Measurements from ENCODE around the gene FAAH.

Gene FAAH

GRCh38 chr1:46412893-46413595, 18.9 kb downstream of the FAAH start:
- in situ Hi-C loops (cut with HindIII; ENCODE audit: low pct_ligation_motif_present, low pct_unique_long_range_greater_than_20kb, low sequenced_read_pairs), result no loop called here
- DNase-seq, result no peak

- DNase-seq, result no peak
- in situ Hi-C loops (cut with HindIII; ENCODE audit: low pct_ligation_motif_present, low pct_unique_long_range_greater_than_20kb, low sequenced_read_pairs), result no loop called here
These were observed 19.5 kb downstream of the FAAH start for GRCh38 chr1:46413596-46413985.

GRCh38 chr1:46415514-46415913, 21.4 kb downstream of the FAAH start:
- DNase-seq, result no peak
- in situ Hi-C loops (cut with HindIII; ENCODE audit: low pct_ligation_motif_present, low pct_unique_long_range_greater_than_20kb, low sequenced_read_pairs), result no loop called here

GRCh38 chr1:46418976-46419375, 24.9 kb downstream of the FAAH start:
- in situ Hi-C loops (cut with HindIII; ENCODE audit: low pct_ligation_motif_present, low pct_unique_long_range_greater_than_20kb, low sequenced_read_pairs), result no loop called here
- no peak for DNase-seq

- in situ Hi-C loops (cut with HindIII; ENCODE audit: low pct_ligation_motif_present, low pct_unique_long_range_greater_than_20kb, low sequenced_read_pairs), result no loop called here
These were observed 26.4 kb downstream of the FAAH start for GRCh38 chr1:46420533-46420915.

GRCh38 chr1:46421739-46422138, 27.6 kb downstream of the FAAH start:
- in situ Hi-C loops (cut with HindIII; ENCODE audit: low pct_ligation_motif_present, low pct_unique_long_range_greater_than_20kb, low sequenced_read_pairs), result no loop called here
- no peak for DNase-seq

More at GRCh38 chr1:46420533-46420915, 26.4 kb downstream of the FAAH start:
- no peak for DNase-seq

- in situ Hi-C loops (cut with HindIII; ENCODE audit: low pct_ligation_motif_present, low pct_unique_long_range_greater_than_20kb, low sequenced_read_pairs), result no loop called here
- DNase-seq, result no peak
These were observed 28.2 kb downstream of the FAAH start for GRCh38 chr1:46422261-46422871.

GRCh38 chr1:46423574-46424240, 29.6 kb downstream of the FAAH start:
- in situ Hi-C loops (cut with HindIII; ENCODE audit: low pct_ligation_motif_present, low pct_unique_long_range_greater_than_20kb, low sequenced_read_pairs), result no loop called here
- DNase-seq, result no peak

GRCh38 chr1:46424730-46425129, 30.6 kb downstream of the FAAH start:
- in situ Hi-C loops (cut with HindIII; ENCODE audit: low pct_ligation_motif_present, low pct_unique_long_range_greater_than_20kb, low sequenced_read_pairs), result no loop called here

GRCh38 chr1:46425726-46426125, 31.6 kb downstream of the FAAH start:
- no peak for DNase-seq
- in situ Hi-C loops (cut with HindIII; ENCODE audit: low pct_ligation_motif_present, low pct_unique_long_range_greater_than_20kb, low sequenced_read_pairs), result no loop called here

More at GRCh38 chr1:46424730-46425129, 30.6 kb downstream of the FAAH start:
- no peak for DNase-seq

GRCh38 chr1:46427541-46427940, 33.4 kb downstream of the FAAH start:
- in situ Hi-C loops (cut with HindIII; ENCODE audit: low pct_ligation_motif_present, low pct_unique_long_range_greater_than_20kb, low sequenced_read_pairs), result no loop called here

GRCh38 chr1:46429436-46429835, 35.3 kb downstream of the FAAH start:
- in situ Hi-C loops (cut with HindIII; ENCODE audit: low pct_ligation_motif_present, low pct_unique_long_range_greater_than_20kb, low sequenced_read_pairs), result no loop called here
- no peak for DNase-seq

More at GRCh38 chr1:46427541-46427940, 33.4 kb downstream of the FAAH start:
- no peak for DNase-seq

GRCh38 chr1:46431695-46432094, 37.6 kb downstream of the FAAH start:
- in situ Hi-C loops (cut with HindIII; ENCODE audit: low pct_ligation_motif_present, low pct_unique_long_range_greater_than_20kb, low sequenced_read_pairs), result no loop called here
- no peak for DNase-seq

GRCh38 chr1:46432781-46433327, 38.7 kb downstream of the FAAH start:
- no peak for DNase-seq
- in situ Hi-C loops (cut with HindIII; ENCODE audit: low pct_ligation_motif_present, low pct_unique_long_range_greater_than_20kb, low sequenced_read_pairs), result no loop called here

- DNase-seq, result no peak
- in situ Hi-C loops (cut with HindIII; ENCODE audit: low pct_ligation_motif_present, low pct_unique_long_range_greater_than_20kb, low sequenced_read_pairs), result no loop called here
These were observed 40.2 kb downstream of the FAAH start for GRCh38 chr1:46434358-46434757.

- DNase-seq, result no peak
- in situ Hi-C loops (cut with HindIII; ENCODE audit: low pct_ligation_motif_present, low pct_unique_long_range_greater_than_20kb, low sequenced_read_pairs), result no loop called here
These were observed 42.7 kb downstream of the FAAH start for GRCh38 chr1:46436844-46437243.

GRCh38 chr1:46437723-46438122, 43.6 kb downstream of the FAAH start:
- in situ Hi-C loops (cut with HindIII; ENCODE audit: low pct_ligation_motif_present, low pct_unique_long_range_greater_than_20kb, low sequenced_read_pairs), result no loop called here
- DNase-seq, result no peak

GRCh38 chr1:46438346-46438745, 44.2 kb downstream of the FAAH start:
- in situ Hi-C loops (cut with HindIII; ENCODE audit: low pct_ligation_motif_present, low pct_unique_long_range_greater_than_20kb, low sequenced_read_pairs), result no loop called here
- DNase-seq, result no peak

- in situ Hi-C loops (cut with HindIII; ENCODE audit: low pct_ligation_motif_present, low pct_unique_long_range_greater_than_20kb, low sequenced_read_pairs), result no loop called here
- DNase-seq, result no peak
These were observed 46.4 kb downstream of the FAAH start for GRCh38 chr1:46440478-46440877.

All from ACHN (cell line).